GM12878 (cell line): ENCODE measurements around the gene ARID1A.

Experiments used
- ATF7 ChIP-seq: fragments of 450-650 bp; IDR thresholded peaks from 2 replicates; pipeline ENCODE4 v1.6.1; 2016; ENCODE audit warnings: low read depth, mild to moderate bottlenecking
- BCL11A ChIP-seq: IDR thresholded peaks from 2 replicates; pipeline ENCODE4 v1.6.1; 2011; ENCODE audit warnings: low read depth, low read length
- EP300 ChIP-seq, 2 experiments: fragments of 150-350 bp in 1 of 2; IDR thresholded peaks; 2 replicates each; pipeline ENCODE4 v1.6.1; 2011 to 2012; ENCODE audit warnings: low read depth in 2 of 2, low read length in 2 of 2, borderline replicate concordance in 1 of 2, improper control_type of control experiment in 1 of 2, inconsistent platforms in 1 of 2; ENCODE audit not compliant: control insufficient read depth in 1 of 2
- EZH2 ChIP-seq: IDR thresholded peaks from 2 replicates; pipeline ENCODE4 v1.6.1; 2012; ENCODE audit warnings: low read depth, mild to moderate bottlenecking, control low read depth, inconsistent platforms, low read length, borderline replicate concordance; ENCODE audit not compliant: control insufficient read depth
- FOXM1 ChIP-seq: IDR thresholded peaks from 2 replicates; pipeline ENCODE4 v1.6.1; 2012; ENCODE audit warnings: low read depth, mild to moderate bottlenecking, inconsistent platforms, low read length, moderate library complexity
- POLR2A ChIP-seq: IDR thresholded peaks from 2 replicates; pipeline ENCODE4 v1.6.1; 2011; ENCODE audit warnings: low read depth, mild to moderate bottlenecking, low read length
- RAD21 ChIP-seq: IDR thresholded peaks from 2 replicates; pipeline ENCODE4 v1.6.1; 2011; ENCODE audit warnings: mild to moderate bottlenecking, low read depth, low read length, moderate library complexity; ENCODE audit not compliant: insufficient read depth
- SUZ12 ChIP-seq: fragments of 200-600 bp; sonication (generic); IDR thresholded peaks from one replicate; pipeline ENCODE4 v1.6.1; 2018; ENCODE audit warnings: antibody characterized with exemption, mild to moderate bottlenecking; ENCODE audit not compliant: unreplicated experiment
- ZNF274 ChIP-seq: IDR thresholded peaks from one replicate; pipeline ENCODE4 v1.8.0; 2011; ENCODE audit not compliant: insufficient read length, insufficient read depth
- TF ChIP-seq, protein P1 (sequence below), 3 experiments: IDR thresholded peaks in 2 of 3; conservative IDR thresholded peaks in 1 of 3; 2 replicates each; pipeline ENCODE4 v1.5.1; 2011; ENCODE audit warnings: low read depth in 3 of 3, low read length in 3 of 3, mild to moderate bottlenecking in 3 of 3, control low read depth in 2 of 3, moderate library complexity in 2 of 3, inconsistent platforms in 1 of 3, mixed read lengths in 1 of 3; ENCODE audit not compliant: control insufficient read depth in 2 of 3, insufficient read depth in 1 of 3; ENCODE audit errors: extremely low read depth in 1 of 3
- TF ChIP-seq, protein P2 (sequence below): IDR thresholded peaks from 2 replicates; pipeline ENCODE4 v1.6.1; 2011; ENCODE audit warnings: borderline replicate concordance, low read depth, mild to moderate bottlenecking, moderate library complexity, low read length; ENCODE audit not compliant: insufficient read depth, poor library complexity, severe bottlenecking

DNA sequence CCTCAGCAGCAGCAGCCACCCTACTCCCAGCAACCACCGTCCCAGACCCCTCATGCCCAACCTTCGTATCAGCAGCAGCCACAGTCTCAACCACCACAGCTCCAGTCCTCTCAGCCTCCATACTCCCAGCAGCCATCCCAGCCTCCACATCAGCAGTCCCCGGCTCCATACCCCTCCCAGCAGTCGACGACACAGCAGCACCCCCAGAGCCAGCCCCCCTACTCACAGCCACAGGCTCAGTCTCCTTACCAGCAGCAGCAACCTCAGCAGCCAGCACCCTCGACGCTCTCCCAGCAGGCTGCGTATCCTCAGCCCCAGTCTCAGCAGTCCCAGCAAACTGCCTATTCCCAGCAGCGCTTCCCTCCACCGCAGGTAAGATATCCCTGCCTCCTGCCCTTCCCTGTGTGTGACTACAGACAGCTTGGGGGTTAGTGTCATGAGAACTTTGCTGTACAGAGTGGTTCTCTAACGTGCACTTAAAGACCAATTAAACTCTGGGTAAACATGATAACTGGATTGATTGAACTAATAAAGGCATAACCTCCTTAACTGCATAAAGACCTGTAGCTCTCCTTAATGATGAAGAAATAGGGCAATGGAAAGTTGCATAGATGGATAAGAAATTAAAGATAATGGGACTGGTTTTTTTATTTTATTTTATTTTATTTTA, 35.6 kb downstream of the ARID1A start:
- TF ChIP-seq, protein P1, sequence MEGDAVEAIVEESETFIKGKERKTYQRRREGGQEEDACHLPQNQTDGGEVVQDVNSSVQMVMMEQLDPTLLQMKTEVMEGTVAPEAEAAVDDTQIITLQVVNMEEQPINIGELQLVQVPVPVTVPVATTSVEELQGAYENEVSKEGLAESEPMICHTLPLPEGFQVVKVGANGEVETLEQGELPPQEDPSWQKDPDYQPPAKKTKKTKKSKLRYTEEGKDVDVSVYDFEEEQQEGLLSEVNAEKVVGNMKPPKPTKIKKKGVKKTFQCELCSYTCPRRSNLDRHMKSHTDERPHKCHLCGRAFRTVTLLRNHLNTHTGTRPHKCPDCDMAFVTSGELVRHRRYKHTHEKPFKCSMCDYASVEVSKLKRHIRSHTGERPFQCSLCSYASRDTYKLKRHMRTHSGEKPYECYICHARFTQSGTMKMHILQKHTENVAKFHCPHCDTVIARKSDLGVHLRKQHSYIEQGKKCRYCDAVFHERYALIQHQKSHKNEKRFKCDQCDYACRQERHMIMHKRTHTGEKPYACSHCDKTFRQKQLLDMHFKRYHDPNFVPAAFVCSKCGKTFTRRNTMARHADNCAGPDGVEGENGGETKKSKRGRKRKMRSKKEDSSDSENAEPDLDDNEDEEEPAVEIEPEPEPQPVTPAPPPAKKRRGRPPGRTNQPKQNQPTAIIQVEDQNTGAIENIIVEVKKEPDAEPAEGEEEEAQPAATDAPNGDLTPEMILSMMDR (IDR thresholded peaks at IDR 0.05 in 2 of 3, conservative IDR thresholded peaks at IDR 0.05 in 1 of 3; ENCODE audit: control insufficient read depth in 2 of 3, extremely low read depth in 1 of 3, insufficient read depth in 1 of 3, low read depth in 3 of 3, low read length in 3 of 3): no peak
- TF ChIP-seq BCL11A: no peak
- TF ChIP-seq, protein P2, sequence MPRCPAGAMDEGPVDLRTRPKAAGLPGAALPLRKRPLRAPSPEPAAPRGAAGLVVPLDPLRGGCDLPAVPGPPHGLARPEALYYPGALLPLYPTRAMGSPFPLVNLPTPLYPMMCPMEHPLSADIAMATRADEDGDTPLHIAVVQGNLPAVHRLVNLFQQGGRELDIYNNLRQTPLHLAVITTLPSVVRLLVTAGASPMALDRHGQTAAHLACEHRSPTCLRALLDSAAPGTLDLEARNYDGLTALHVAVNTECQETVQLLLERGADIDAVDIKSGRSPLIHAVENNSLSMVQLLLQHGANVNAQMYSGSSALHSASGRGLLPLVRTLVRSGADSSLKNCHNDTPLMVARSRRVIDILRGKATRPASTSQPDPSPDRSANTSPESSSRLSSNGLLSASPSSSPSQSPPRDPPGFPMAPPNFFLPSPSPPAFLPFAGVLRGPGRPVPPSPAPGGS: no peak
- no peak for TF ChIP-seq FOXM1
- no peak for TF ChIP-seq SUZ12
- TF ChIP-seq POLR2A: peak; percentile 47; the same call in 1 of the 2 replicates
- no peak for TF ChIP-seq EZH2
- no peak for TF ChIP-seq EP300 (IDR thresholded peaks at IDR 0.05; ENCODE audit: borderline replicate concordance in 1 of 2, control insufficient read depth in 1 of 2, low read depth in 2 of 2, low read length in 2 of 2)
- TF ChIP-seq ATF7: no peak
- no peak for TF ChIP-seq ZNF274
- no peak for TF ChIP-seq RAD21
